NCI-H1930 (cell line): ENCODE data around the gene CPEB2.

ENCODE experiments used
- DNase-seq, 2 experiments: peaks; one replicate each; lab custom pipeline; 2025; lab: John Stamatoyannopoulos, UW

Gene CPEB2

DNA sequence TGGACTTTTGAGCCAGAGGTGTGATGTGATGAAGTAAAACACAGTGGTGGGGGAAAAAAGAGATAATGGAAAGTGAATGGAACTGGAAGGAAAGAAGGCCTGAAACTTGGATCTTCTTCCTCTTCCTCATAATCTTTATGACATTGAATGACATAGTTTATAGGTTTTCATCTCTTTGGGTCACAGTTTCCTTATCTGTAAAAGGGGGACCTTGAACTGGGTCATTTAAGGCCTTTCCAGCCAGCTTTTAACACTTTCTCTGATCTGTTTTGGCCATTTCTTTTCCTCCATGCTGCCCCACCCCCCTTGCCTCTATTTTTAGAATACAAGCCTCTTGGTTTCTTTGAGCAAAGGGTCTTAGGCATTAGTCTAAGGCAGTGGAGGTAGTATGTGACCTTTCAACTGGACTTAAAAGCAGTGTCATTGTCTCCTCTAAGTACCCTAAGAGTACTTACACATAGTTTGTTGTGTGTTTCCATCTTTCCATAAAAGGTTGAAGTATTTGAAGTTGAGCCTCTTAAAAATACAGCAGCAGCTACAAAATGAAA lies 7.8 kb downstream of the CPEB2 start:
- DNase-seq, result no peak

DNA sequence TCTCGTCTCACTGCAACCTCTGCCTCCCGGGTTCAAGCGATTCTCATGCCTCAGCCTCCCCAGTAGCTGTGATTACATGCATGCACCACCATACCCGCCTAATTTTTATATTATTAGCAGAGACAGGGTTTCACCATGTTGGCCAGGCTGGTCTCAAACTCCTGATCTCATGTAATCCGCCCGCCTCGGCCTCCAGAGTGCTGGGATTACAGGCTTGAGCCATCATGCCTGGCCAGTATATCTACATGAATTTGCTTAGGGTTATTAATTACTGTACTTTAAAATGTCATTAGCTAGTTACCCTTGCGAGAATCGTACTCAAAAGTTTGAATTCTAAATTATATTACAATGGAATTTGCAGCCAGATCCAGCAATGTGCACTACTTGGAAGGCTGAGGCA lies 8.9 kb downstream of the CPEB2 start:
- no peak for DNase-seq

DNA sequence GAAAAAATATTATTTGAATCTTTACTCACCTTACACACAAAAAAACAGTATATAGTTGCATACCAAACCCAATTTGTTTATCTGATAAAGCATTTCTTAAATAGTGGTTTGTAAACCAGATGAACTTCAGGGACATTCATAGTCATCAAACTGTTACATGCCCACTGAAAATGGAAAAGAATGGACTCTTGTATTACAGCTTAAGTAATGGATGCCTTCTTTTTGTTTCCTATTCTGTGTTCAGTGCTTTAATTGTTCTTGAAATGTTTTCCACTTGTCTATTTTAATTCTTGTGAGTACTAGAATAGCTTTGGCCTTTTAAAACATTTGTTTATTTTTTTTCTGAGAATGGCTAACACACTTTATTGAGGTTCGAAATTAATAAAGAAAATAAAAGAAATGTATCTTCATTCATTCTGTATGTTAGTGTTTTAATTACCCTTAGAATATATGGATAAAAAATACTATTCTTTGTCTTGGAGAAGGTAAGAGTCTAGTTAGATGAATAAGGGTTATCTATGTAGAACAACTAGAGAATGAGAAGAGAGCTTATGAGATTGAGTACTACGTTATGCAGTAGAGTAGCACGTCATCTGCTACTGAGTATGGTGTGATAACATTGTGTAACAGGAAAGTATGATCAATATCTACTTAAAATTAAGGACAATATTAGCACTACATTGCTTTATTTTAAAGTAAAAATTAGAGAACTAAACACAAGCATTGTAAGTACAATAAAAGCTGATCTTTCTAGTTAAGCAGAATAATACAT lies 9.9 kb downstream of the CPEB2 start:
- DNase-seq, result no peak

DNA sequence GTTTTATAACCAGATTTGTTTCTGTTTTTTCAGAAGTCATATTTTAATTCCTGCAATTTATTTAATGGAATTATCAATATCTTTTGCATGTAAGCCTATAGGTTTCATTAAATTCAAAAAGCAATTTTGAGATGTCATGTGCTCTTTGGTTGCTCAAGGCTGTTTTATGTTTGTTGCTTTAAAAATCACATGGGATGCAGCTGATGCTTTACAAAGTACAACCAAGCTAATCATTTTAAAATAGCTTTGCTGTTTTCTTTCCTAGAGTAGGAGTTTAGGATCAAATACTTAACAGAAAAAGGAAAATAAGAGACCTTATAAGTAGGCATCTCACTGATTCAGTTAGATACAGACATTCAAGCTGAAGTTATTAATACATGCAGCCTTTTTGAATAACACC lies 11.3 kb downstream of the CPEB2 start:
- no peak for DNase-seq

DNA sequence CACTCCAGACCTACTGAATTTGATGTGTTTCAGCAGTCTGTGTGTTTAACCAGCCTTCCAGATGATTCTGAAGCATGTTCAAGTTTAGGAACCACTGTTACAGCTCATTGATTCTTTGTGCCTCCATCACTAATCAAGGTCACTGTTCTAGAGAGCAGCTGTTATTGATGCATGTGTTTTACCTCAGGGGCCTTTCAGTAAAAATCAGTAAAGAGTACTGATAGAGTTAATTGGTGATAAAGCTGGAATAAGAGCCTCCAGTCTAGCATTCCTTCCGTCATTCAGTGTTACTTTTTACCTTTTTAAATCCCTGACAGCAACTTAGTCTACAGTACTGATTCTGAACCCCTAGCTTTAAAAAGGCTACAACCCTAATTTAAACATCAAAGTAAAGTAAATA lies 12.9 kb downstream of the CPEB2 start:
- DNase-seq, result no peak

DNA sequence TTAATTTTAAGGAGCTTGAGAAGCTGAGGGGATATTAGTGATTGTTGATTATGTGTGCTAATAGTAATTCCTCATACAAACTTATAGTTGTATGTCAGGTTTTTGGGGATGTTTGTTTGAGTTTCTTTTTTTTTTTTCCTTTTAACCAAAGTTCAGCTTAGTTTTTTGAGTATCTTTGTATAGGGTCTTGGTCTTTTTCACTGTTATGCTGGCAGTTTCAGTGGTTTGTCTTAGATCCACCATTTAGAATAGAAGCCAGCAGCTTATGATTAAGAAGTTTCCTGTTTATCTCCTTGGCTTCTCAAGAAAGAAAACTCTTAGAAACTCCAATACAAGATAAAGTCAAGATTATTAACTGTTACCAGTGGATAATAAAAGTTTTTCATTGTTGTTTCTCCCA lies 16.1 kb downstream of the CPEB2 start:
- DNase-seq, result no peak

DNA sequence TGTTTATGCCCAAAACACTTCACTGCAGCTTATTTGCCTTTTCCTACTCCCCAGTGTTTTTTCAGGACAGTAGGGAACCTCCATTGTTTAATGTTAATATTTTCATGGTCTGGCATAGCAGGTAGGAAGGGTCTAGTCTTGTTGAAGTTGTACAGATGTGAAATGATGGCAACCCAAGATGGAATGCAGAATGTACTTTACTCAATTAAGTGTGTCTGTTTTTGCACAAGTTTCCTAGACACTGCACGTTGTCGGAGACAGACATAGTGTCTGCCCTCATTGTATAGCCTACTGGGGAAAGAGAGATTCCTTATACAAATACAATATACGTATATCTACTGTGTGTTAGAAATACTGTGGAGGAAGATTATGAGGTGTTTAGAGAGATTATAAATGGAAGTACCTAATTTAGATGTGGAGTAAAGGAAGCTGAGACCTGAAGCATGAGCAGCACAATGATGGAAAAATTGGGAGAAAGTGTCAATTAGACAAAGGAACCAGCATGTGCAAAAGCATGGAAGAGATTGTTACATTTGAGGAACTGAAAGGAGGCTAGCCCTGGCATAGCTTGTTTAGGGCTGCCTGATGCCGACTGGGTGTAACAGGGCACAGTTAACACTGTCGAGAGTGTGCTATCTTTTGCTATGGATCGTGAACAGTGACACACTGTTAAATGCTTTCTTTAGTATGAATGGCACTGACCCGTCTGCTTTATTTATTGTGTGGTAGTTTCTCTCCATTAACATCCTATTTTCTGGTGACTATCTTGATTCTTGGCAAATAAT lies 18.4 kb downstream of the CPEB2 start:
- no peak for DNase-seq

DNA sequence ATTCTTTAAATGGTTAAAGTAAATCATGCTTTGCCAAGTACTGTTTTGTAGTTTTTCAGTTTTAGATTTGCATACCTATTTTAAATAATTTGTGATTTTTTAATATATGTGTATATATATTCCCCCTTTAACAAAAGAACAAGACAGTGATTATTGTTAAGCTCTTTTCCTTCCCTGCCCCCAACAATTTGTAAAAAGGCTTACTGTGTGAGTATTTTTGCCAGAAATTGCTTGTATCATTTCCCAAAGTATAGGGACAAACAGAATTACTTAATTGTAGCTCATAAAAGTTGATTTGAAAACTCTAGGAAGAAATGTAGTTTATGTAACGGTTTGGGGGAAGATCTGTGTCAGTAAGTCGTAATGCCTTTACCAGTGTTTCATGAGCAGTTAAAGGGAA lies 19.0 kb downstream of the CPEB2 start:
- no peak for DNase-seq

DNA sequence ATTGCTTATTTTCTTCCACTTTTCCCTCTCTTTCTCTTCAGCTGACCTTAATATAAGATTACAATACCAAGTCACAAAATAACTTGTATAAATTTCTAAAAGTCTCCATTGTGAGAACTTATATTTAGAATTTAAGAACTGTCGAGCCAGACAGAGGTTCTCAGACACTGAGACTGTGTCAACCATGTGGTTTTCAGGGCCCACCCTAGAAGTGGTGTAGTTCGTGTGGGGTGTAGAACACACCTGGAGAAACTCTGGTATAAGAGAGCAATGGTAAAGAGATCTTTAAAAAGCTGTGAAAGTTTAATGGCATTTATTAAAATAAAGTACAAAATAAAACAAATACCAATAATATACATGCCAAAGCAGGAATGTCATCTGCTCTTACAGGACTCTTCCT lies 19.7 kb downstream of the CPEB2 start:
- no peak for DNase-seq

DNA sequence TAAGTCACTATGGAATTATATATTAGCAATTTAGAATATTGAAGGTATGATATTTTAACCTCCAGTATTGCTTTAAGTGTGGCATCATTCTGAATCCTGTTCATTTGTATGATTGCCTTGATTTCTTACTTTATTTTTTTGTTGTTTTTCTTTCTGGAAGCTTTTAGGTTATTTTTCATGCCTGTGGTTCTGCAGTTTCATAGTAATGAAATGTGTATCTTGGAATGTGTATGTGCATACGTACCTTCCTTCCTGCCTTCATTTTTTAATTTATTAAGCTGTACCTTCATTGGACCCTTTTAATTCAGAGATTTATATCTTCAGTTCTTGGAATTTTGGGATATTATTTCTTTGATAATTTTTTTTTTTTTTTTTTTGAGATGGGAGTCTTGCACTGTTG lies 22.1 kb downstream of the CPEB2 start:
- no peak for DNase-seq

DNA sequence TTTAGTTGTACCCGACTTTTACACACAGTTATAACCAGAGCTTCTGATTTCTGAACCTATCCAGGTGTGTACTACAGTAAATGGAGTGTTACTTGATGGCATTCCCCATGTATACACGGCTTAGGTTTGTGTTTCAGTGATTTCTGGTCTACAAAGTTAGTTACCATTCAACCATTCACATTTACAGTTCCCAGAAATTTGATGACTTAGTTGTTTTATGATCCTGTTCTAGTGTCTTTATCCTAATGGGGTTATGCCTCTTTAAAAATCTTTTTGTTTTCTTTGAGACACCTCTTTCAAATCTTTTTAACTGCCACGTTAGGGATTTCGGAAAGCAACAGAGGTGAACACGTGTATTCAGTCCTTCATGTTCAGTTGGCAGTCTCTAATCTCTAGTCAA lies 23.4 kb downstream of the CPEB2 start:
- DNase-seq, result no peak

DNA sequence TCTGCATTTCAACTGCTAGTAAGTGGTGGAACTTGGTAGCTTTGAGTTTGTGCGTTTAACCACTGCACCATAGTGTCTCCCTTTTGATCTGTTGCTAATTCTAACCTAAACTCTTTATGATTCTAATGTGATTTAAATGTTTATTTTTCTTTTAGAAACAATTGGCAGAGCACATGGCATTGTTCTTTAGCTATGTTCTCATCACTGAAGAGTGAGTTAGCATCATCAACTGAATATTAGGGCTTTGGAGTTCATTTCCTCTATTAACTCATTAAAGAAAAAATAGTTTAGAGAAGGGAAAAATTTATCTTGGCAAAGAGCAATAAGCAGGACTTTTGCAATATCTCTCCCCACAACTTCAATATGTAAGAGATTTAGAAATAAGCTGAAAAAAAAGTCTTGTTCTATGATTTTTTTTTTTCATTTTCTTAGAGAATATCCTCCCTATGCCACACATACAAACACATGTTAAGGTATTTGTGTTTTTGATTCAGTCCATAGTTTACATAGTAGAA lies 25.7 kb downstream of the CPEB2 start:
- DNase-seq, result no peak

DNA sequence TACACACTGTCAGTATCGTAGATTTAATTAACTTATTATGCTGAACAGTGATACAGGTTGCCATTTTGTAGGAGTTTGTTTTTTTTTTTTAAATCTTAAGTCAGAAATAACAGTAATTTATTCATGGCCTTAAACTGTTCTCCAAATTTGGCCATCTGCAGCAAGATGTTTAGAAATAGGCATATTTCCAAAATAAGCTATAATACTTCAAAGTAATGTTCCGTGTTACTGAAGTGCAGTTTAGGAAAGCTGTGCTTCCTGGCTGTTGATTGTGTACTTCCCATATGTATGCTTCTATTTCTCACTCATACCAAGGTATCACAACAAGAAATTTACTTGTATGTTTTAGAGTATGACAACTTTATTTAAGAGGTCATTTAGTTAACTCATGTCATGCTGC lies 28.9 kb downstream of the CPEB2 start:
- no peak for DNase-seq

DNA sequence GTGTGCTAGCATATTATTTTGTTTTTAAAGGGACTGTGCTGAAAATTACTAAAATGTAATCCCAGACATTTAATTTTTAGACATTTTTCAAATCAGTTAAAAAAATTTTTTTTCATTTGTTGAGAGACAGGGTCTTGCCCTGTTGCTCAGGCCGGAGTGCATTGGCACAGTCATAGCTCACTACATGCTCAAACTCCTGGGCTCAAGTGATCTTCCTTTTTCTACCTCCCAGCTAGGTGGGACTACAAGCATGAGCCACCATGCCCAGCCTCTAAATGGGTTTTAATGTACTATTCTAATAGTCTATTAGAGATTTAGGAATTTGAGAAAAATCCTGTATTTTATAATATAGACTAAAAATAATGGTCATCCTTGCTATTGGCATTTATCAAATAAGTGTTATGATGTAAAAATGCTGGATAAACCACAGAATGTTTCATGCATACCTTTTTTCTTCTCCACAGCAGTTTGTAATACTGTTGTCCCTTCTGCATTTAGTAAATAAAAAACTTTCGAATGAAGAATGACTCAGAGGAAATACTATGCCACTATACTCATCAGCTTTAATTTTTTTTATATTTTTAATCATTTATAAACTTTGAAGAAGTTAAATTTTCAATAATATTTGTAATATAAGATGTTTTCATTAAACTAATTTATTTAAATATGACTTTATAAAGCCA lies 29.9 kb downstream of the CPEB2 start:
- DNase-seq, result no peak

DNA sequence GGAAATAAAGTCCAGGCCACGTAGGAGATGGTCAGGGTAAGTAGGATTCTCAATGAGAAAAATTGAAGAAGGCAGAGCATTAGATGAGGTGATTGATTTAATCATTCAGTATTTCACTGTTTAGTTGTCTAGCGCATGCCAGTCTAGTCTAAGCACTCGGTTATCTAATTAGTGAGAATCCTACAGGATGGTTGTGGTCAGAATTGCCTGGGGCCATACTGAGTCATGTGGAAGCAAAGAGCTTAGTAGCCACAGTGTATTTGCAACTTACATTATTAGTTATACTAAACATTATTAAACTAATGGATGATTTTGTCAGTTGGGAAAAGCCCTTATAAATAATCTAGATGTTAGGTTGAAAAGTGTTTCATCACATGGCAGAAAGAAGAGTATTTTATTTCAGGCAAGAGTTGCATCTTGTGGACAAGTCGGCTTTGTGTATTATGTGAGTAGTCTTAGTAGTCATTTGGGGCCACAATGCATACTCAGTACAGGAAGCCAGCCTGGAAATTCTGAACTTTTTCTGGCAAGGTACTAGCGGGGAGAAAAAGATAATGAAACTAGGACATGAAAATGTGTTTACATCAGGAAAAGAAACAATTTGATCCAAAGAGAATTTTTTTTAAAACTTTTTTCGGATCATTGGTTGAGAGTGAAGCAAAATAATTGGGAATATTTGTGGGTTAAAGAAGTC lies 31.9 kb downstream of the CPEB2 start:
- no peak for DNase-seq

DNA sequence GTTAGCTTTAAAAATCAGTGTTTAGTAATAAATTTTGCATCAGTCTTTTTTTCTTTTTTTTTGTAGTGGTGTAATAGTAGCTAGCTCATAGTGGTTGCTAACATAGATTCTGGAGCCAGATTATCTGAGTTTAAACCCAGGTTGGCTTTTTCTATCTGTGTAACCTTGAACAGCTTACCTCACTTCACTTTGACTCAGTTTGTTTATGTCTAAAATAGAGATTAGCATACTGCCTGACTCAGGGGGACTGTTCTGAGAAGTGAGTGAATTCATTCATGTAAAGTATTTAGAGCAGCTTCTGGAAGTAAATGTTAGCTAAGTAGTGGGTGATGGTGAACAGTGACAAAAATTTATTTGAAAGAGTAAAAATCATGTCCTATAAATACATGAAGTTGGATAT lies 32.9 kb downstream of the CPEB2 start:
- DNase-seq, result no peak

DNA sequence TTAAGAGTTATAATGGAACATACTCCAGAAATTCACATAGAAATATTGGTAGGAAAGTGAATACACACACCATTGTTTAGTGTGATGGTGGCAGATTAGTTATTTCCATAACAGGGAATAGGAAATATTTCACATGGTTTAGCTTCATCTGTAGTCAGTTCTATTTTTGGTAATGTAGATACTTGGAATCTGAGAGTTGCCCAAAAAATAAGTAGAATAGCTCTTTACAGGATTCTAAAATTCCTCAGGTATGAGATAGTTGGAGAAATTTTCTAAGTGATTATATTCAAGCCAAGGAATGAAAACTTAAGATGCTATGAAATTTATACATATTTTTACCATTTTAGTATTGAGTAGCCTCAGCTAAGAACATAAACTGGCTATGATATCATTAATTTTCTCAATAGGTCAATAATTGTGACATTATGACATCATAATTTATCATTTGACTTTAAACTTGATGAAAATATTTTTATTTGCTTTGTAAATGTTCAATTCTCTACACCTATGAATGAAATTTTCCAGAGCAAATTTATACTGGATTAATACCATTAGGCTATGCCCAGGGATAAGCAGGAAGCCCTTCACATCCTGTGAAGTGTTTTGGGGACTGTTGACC lies 35.8 kb downstream of the CPEB2 start:
- DNase-seq, result no peak

DNA sequence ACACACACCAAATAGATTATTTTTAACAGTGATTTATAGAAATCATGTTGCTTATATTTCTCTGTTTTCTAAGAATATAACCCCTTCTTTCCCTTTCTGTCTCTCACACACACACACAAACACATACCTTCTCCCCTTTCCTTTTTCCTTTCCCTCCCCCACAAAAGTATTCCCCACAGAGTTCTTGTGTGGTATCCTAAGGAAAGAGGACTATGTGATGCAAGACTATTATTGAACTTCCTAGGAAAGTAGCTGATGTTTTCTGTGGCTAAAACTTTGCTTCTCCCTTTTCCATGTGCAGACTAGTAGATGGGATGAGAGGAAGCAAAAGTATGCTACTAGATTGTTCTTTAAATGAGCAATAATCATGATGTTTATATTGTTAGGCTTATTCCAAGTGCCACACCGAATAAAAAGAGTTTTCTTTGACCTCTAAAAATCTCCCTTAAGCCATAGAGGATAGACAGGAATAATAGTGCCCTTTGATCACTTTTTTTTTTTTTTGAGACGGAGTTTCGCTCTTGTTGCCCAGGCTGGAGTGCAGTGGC lies 38.7 kb downstream of the CPEB2 start:
- DNase-seq, result no peak

DNA sequence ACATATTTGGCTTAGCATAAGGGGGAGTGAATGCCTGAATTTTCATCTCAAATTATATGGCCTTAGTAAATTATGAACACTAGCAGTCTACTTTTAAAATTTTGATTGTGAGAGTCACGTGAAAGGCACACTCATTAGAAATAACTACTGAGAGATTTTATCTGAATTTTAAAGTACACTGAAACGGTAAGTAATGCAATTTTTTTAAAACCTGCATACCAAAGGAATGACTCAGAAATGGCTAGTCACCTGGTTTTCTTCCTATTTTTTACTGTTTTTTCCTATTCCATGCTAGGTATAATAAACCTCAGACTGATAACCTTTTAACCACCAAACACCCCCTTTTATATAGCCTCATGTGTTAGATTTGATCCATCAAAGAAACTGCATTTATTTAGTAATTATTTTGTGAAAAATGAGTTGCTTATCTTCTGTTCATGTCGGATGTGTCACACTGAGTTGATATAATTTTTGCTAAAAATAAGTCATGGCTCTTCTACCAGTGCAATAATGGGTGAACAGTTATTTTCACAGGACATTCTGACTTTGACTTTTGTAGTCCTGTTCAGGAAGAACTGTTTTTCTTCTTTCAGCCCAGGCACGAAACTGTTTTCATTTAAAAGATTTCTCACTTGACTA lies 40.4 kb downstream of the CPEB2 start:
- DNase-seq, result no peak

DNA sequence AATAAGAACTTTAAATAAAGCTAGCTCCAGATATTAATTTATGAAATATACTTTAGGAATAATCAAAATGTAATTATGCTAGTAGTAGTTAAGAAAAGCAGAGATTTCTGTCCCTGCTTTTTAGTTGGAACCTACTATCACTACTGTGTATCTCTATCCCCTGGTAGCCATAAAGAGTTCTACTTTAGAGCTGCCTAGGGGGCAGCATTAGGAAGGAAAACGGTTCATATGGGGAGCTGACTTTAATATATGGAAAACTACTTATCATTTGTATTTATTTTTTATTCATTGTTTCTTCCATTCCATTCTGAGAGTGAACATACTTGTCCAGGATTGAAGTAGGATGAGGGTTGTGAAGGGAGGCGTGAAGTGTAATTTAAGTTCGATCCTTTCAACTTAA lies 40.9 kb downstream of the CPEB2 start:
- no peak for DNase-seq

DNA sequence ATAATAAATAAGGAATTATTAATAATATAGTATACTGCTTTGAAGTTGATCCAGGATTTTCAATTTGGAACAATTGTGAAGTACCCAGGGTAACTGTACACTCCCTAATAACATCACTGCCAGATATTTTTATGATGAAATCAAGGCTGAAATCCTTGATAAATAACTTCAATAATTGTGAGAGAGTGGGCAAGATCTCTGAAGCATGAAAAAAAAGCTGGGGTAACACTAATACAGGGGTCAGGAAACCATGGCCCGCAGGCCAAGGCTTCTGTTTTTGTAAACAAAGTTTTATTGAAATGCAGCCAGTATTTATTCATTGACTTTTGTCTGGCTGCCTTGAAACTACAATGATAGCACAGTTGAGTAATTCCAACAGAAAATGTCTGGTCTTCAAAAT lies 41.6 kb downstream of the CPEB2 start:
- no peak for DNase-seq
